Lung (tissue), 12 donors: ENCODE data around the gene APBB2. TPM values are rescaled to one million over a fixed set of nuclear protein-coding genes. Genes with fewer than 3 reads are reported as not detected.
A peak's percentile ranks its signal among the peaks of the same experiment; 100 is the strongest.

Experiments
- ATAC-seq: fragments of 200-7000 bp; cut with Tn5 transposase; one replicate; pipeline ENCODE4 v1.9.1; 2020; ENCODE audit warnings: moderate number of reproducible peaks; ENCODE audit not compliant: insufficient read depth, low FRiP score
- DNase-seq, 3 donors: peaks; one replicate each; pipeline ENCODE4 v3.0.0-alpha.2; 2013 to 2017
- H3K27ac ChIP-seq, 2 donors: one replicate each; pipeline ENCODE4 v1.5.1; 2013; ENCODE audit warnings: mild to moderate bottlenecking in 2 of 2, moderate library complexity in 2 of 2, control low read depth in 1 of 2, inconsistent platforms in 1 of 2, low read depth in 1 of 2, low read length in 1 of 2
- H3K27me3 ChIP-seq, 3 donors: one replicate each; pipeline ENCODE4 v1.5.1; 2013; ENCODE audit warnings: low read length in 2 of 3; ENCODE audit not compliant: control insufficient read depth in 3 of 3, insufficient read depth in 3 of 3
- H3K36me3 ChIP-seq, 4 donors: one replicate each; pipeline ENCODE4 v1.5.1; 2013; ENCODE audit warnings: low read length in 4 of 4, mild to moderate bottlenecking in 1 of 4, moderate library complexity in 1 of 4; ENCODE audit not compliant: control insufficient read depth in 4 of 4, insufficient read depth in 4 of 4
- H3K4me1 ChIP-seq, 5 donors: one replicate each; pipeline ENCODE4 v1.5.1; 2013; ENCODE audit warnings: low read length in 5 of 5, mild to moderate bottlenecking in 2 of 5, moderate library complexity in 1 of 5; ENCODE audit not compliant: control insufficient read depth in 5 of 5, insufficient read depth in 5 of 5
- H3K4me3 ChIP-seq: one replicate; pipeline ENCODE4 v1.5.1; 2013; ENCODE audit warnings: mild to moderate bottlenecking, control low read depth, moderate library complexity
- H3K9ac ChIP-seq, 2 donors: one replicate each; pipeline ENCODE4 v1.5.1; 2013; ENCODE audit warnings: low read length in 2 of 2, control low read depth in 1 of 2; ENCODE audit not compliant: insufficient read depth in 1 of 2
- H3K9me3 ChIP-seq, 4 donors: one replicate each; pipeline ENCODE4 v1.5.1; 2013; ENCODE audit warnings: low read length in 3 of 4, mild to moderate bottlenecking in 1 of 4, moderate library complexity in 1 of 4; ENCODE audit not compliant: control insufficient read depth in 4 of 4, insufficient read depth in 3 of 4
- CTCF ChIP-seq: IDR thresholded peaks from 2 replicates; pipeline ENCODE4 v1.5.1; 2012; ENCODE audit warnings: mild to moderate bottlenecking; ENCODE audit errors: control extremely low read depth, extremely low read depth
- WGBS, 2 donors: extraction: QIAGEN DNeasy Blood & Tissue Kit; methylation state at CpG; one replicate each; pipeline ENCODE4 v1.1.7; 2013; 5-methylcytosine and 5-hydroxymethylcytosine counted together
- polyA plus RNA-seq, 2 donors: library from polyadenylated mRNA; stranded (reverse); fragments of 200-250 nt; gene quantifications; one replicate each; pipeline ENCODE4 v1.2.1, GENCODE V29; 2013
- total RNA-seq, 2 donors: library from RNA; depleted of rRNA in 1 of 2; stranded (reverse); fragments of >200 nt in 1 of 2; gene quantifications; one replicate each; pipeline ENCODE4 v1.2.1, GENCODE V29; 2014 to 2021
- donor health status: control.
- donor health status: control.
- donor health status: Bipolar disorder and iron deficiency.
- donor health status: healthy.
- donor health status: DM: yes; HTN: yes; CAD: no.

The APBB2 gene
- total and polyA plus RNA-seq, 4 donors = 13.3 to 99.0 (median 40.4) TPM

- DNase-seq = no peak
- no peak for TF ChIP-seq CTCF
- Histone ChIP-seq H3K9ac (no peak overlapping the region), H3K36me3 (no peaks in the 10 kb centered on the region), H3K27ac (no peak overlapping the region), H3K27me3 (no peaks in the 10 kb centered on the region), H3K9me3 (no peaks in the 10 kb centered on the region), H3K4me1 (peaks cover 0 to 7% (median 4%) of the 10 kb centered on the region in 5 donors), H3K4me3 (no peak overlapping the region)
- WGBS, 2 donors = 85 to 92% methylated on average over 3 of the region's 3 CpGs
- no peak for ATAC-seq
These were observed 243.0 kb downstream of the APBB2 start for GRCh38 chr4:40971338-40971737.

GRCh38 chr4:40969501-40969900 is 244.8 kb downstream of the APBB2 start:
- Histone ChIP-seq H3K27ac (no peak overlapping the region), H3K4me3 (no peak overlapping the region), H3K4me1 (peaks cover 0 to 7% (median 4%) of the 10 kb centered on the region in 5 donors), H3K36me3 (no peaks in the 10 kb centered on the region), H3K27me3 (no peaks in the 10 kb centered on the region), H3K9ac (no peak overlapping the region), H3K9me3 (no peaks in the 10 kb centered on the region)
- DNase-seq = peak in 2 of 3 donors; percentile 60 to 65
- TF ChIP-seq CTCF = no peak
- 76 to 80% methylated on average over 2 of the region's 2 CpGs for WGBS, 2 donors
- no peak for ATAC-seq

- ATAC-seq = no peak
These were observed 246.8 kb downstream of the APBB2 start for GRCh38 chr4:40967550-40967949.

More at GRCh38 chr4:40967550-40967949, 246.8 kb downstream of the APBB2 start:
- no peak for DNase-seq
- Histone ChIP-seq H3K27ac (no peak overlapping the region), H3K36me3 (no peaks in the 10 kb centered on the region), H3K9me3 (no peaks in the 10 kb centered on the region), H3K27me3 (no peaks in the 10 kb centered on the region), H3K4me1 (peaks cover 0 to 22% (median 11%) of the 10 kb centered on the region in 5 donors), H3K4me3 (no peak overlapping the region), H3K9ac (no peak overlapping the region)
- TF ChIP-seq CTCF = no peak
- WGBS, 2 donors = 90 to 98% methylated on average over 6 of the region's 6 CpGs
